SJSA1 (cell line): ENCODE results near the gene HMGN1. TPM values are rescaled to one million over a fixed set of nuclear protein-coding genes. Genes with fewer than 3 reads are reported as not detected.

Experiments used
- DNase-seq, 2 experiments: peaks; one replicate each; pipeline ENCODE4 v3.0.0-alpha.2; 2015 to 2020; ENCODE audit warnings: low spot score in 2 of 2, low read depth in 1 of 2
- H3K27ac ChIP-seq: fragments of 250-450 bp; sonication (Bioruptor Pico); 2 replicates; pipeline ENCODE4 v1.5.1; 2020; ENCODE audit warnings: mild to moderate bottlenecking, moderate library complexity
- H3K27me3 ChIP-seq: fragments of 250-450 bp; sonication (Bioruptor Pico); replicated peaks from 2 replicates; pipeline ENCODE4 v1.5.1; 2020; ENCODE audit warnings: mild to moderate bottlenecking, moderate library complexity
- H3K36me3 ChIP-seq: fragments of 250-450 bp; sonication (Bioruptor Pico); 2 replicates; pipeline ENCODE4 v1.5.1; 2020; ENCODE audit warnings: mild to moderate bottlenecking
- H3K4me1 ChIP-seq: fragments of 250-450 bp; sonication (Bioruptor Pico); replicated peaks from 2 replicates; pipeline ENCODE4 v1.6.1; 2021; ENCODE audit warnings: mild to moderate bottlenecking
- H3K4me3 ChIP-seq: fragments of 250-450 bp; sonication (Bioruptor Pico); 2 replicates; pipeline ENCODE4 v1.5.1; 2020; ENCODE audit warnings: mild to moderate bottlenecking
- H3K9me3 ChIP-seq: fragments of 250-450 bp; sonication (Bioruptor Pico); replicated peaks from 2 replicates; pipeline ENCODE4 v1.5.1; 2020; ENCODE audit warnings: mild to moderate bottlenecking
- total RNA-seq: library from RNA; depleted of rRNA; stranded (reverse); fragments of >200 nt; shearing (Covaris generic); gene quantifications from 2 replicates; pipeline ENCODE4 v1.2.3, GENCODE V29; 2014; rRNA removed

The HMGN1 gene
- total RNA-seq, 1 experiment from 2014 or later, result 446 TPM

DNA sequence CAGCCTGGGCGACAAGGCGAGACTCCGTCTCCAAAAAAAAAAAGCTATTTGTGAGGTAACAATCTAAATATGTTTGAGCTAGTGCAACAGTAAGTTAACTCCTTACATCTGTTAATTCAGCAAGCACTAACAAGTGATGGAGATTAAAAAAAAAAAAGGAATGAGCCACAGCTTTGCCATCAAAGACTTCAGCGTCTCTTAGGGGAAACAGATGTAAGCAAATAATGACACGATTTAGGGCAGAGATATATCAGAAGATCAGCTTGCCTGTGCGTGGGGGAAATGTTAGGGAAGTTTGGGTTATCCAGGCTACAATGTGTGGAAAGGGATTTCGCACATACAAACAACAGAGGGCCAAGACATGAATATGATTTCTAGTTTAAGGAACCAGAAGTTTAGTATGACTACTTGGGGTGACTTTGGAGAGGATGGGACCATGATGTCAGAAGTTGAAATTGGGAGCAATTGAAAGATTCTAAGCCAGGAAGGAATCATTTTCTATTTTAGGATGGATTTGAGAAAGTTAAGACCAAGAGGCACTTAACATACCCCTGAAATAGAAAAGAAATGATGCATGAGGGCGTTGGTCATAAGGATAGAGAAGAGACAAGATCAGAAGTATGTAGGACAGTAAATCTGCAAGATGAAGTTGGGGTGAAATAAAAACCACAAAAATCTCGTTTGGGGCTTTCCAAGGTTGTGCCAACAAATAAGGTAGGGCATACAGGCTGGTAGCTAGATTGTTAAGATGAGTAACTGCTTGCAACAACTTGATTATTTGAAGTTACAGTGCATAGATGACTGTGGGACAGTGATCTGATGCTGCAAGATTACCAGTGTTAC, 33.1 kb downstream of the HMGN1 start:
- Histone ChIP-seq H3K4me1 (peaks cover 9% of the 10 kb centered on the region), H3K27me3 (no peaks in the 10 kb centered on the region), H3K27ac (no peak overlapping the region), H3K36me3 (peaks cover 11% of the 10 kb centered on the region), H3K4me3 (no peak overlapping the region), H3K9me3 (no peaks in the 10 kb centered on the region)
- DNase-seq, result no peak

DNA sequence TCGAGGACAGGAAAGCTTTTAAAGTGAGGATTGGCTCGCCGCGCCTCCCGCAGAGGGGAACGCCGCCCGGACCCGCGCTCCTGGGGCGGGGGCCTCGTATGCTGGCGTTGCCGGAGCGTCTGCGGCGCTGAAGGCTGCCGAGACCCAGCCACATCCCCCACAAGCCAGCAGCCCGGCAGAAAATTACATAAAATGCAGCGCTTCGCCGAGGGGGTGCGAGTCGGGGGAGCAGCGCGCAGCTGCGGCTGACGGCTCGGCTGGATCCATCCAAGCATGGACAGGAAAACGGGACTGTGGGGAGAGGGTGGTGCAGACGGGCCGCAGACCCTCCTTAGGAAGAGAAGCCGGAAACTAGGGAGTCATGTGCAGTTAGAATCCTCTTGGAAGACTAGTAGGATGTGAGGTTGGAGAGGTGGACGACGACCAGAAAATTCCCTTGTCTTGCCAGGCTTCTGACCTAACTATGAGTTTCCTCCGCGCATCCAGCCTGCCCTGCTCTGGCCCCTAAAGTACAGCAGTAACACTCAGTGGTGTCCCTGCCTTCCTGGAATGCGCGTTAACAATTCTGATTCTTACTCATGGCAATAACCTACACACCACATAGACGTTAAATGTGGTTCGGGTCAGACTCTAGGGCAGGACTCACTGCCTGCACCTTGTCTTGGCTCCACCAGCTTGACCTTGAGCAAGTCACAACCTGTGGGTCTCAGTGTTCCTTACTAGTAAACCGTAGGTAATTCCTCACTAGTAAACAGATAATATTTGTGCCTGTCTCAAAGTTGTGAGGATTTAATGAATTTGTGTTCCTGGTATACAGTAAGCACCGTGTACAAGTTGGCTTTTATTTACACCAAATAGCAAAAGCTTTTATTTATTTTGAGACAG, 34.5 kb downstream of the HMGN1 start:
- H3K4me3 ChIP-seq, result peak overlapping the region; percentile 80
- H3K9me3 ChIP-seq, result no peaks in the 10 kb centered on the region
- peak overlapping the region; percentile 97 for H3K27ac ChIP-seq
- peaks cover 16% of the 10 kb centered on the region for H3K36me3 ChIP-seq
- DNase-seq, result peak in 1 of 2 experiments; percentile 52
- no peaks in the 10 kb centered on the region for H3K27me3 ChIP-seq
- peaks cover 9% of the 10 kb centered on the region for H3K4me1 ChIP-seq

DNA sequence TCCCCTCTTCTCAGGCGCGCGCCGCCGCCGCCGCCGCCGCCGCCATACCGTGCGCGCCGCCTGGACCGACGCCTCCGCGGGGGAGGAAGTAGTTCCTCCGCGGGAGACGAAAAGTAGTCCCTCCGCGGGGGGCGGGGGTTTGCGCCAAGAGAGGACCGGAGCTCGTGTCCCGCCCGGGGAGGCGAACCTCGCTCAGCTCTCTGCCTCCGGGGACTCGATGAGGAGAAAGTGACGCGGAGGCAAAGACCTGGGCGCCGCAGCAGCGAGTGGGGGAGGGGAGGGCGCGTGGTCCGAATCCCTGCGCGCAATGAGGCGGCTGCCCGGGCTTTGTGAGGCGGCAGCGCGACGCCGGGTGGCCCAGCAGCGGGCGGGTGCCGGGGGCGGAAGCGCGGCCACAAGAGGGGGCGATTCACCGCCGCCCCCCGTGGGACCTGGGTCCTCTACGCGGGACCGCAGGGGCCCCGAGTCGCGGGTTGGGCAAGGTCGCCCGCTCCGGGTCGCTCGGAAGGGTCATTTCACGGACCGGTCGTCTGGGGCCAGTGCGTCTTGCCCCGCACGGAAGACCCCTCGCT, 35.2 kb downstream of the HMGN1 start, which contains the start of gene BRWD1:
Gene BRWD1, minus strand, starts transcription at position 62 of the 572 bp plus-strand sequence. CDS start 141 bp downstream, outside the sequence.
- DNase-seq, result peak; percentile 86 to 97
- Histone ChIP-seq H3K9me3 (no peaks in the 10 kb centered on the region), H3K27ac (peak within 1 kb of the TSS; percentile 97), H3K36me3 (peaks cover 19% of the 10 kb centered on the region), H3K27me3 (no peaks in the 10 kb centered on the region), H3K4me1 (peaks cover 9% of the 10 kb centered on the region), H3K4me3 (peak within 1 kb of the TSS; percentile 80)

DNA sequence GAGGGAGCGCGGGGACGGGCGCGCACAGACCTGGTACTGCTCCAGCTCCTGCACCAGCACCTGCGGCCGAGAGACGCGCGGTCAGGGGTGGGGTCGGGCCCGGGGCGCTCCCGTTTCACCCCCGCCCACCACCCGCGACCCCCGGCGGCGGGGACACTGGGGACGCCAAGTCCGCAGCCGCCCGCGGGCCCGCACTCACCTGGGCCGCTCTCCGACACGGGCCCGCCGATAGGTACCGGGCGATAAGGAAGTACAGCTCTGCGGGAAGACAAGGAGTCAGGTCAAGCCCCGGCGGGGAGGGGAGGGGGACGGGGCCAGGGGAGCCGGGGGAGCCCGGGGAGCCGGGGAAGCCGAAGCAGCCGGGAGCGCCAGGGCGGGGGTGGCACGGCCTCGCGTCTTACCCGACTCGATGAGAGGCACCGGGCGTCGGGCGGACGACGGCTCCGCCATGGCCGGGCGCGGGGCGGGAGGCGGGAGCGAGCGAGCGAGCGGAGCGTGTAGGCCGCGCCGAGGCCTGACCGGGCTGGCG, 35.8 kb downstream of the HMGN1 start:
- H3K27me3 ChIP-seq, result no peaks in the 10 kb centered on the region
- H3K9me3 ChIP-seq, result no peaks in the 10 kb centered on the region
- peaks cover 9% of the 10 kb centered on the region for H3K4me1 ChIP-seq
- no peak for DNase-seq
- H3K4me3 ChIP-seq, result peak overlapping the region; percentile 80
- peak overlapping the region; percentile 97 for H3K27ac ChIP-seq
- H3K36me3 ChIP-seq, result peaks cover 22% of the 10 kb centered on the region

DNA sequence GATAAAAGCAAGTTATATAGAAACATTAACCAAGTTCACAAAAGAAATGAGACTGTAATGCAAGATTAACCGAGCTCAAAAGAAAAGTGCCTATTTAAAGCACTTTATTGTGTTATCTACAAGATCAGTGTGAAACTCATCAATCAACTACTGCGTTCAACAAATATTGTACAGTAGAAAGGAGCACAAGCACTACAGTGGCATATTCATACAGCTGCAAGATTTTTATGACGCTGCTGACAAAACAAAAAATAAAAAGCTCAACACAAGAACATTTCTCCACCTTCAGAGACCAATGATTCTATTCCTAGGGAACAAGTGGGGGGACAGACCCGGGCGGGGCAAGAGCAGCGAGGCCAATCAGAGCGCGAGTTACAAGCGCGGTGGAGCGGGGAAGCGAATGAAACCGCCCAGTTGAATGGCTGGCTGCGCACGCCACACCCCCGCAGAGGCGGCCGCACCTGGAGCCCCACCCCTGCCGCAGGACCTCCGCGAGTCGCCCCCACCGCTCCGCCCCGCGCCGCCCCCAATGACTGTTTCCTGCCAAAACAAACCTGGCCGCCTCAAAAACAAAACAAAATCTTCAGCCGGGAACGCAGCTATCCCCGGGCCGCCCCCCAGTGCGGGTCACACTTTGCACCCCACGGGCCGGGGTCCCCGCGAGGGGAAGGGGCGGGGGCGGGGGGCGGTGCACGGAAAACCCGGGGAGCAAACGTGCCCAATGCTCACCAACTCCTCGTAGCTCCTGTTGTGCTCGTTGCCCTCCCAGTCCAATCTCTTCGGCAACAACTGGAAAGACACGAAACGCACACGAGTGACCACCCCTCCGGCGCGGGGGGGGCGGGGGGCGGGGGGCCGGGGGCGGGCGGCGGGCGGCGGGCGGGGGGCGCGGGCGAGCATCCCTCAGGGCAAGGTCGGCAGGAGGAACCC, 36.5 kb downstream of the HMGN1 start:
- Histone ChIP-seq H3K27me3 (no peaks in the 10 kb centered on the region), H3K4me1 (peaks cover 9% of the 10 kb centered on the region), H3K4me3 (peak overlapping the region; percentile 80), H3K9me3 (no peaks in the 10 kb centered on the region), H3K36me3 (peaks cover 28% of the 10 kb centered on the region), H3K27ac (no peak overlapping the region)
- DNase-seq, result peak; percentile 92 to 93

DNA sequence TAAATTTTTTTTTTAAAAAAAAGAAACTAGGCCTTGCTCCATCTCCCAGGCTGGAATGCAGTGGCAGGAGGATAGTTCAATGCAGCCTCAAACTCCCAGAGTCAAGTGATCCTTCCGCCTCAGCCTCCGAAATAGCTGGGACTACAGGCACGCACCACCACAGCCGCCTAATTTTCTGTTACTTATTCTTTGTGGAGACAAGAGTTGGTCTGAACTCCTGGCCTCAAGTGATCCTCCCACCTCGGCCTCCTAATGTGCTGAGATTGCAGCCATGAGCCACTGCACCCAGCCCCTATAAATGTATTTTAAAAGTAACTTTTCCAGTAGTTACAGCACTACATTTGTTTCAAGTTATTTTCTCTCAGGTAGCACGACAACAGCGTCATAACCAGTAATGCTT, 37.7 kb downstream of the HMGN1 start:
- Histone ChIP-seq H3K36me3 (peaks cover 28% of the 10 kb centered on the region), H3K27me3 (no peaks in the 10 kb centered on the region), H3K9me3 (no peaks in the 10 kb centered on the region), H3K4me3 (no peak overlapping the region), H3K27ac (no peak overlapping the region), H3K4me1 (peaks cover 9% of the 10 kb centered on the region)
- DNase-seq, result no peak

DNA sequence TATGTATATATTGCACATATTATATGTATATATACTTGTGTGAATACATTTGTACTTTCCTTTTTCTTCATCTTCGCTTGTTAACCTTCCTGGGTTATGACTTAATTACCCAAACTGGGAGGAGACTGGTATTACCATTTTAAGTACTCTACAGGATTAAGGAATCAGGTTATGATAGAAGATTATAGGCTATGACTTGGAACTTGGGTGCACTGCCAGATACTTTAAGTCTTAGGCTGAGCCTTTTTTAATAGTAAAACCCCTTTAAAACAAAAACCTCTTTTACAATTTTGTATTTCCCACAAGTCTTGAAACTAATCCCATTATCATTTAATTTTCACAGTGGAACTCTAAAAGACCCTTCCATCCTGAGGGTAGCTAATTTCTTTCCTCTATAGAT, 41.4 kb downstream of the HMGN1 start:
- Histone ChIP-seq H3K9me3 (no peaks in the 10 kb centered on the region; the same call in 1 of the 2 replicates), H3K4me1 (peaks cover 5% of the 10 kb centered on the region; the same call in 1 of the 2 replicates), H3K36me3 (peaks cover 33% of the 10 kb centered on the region), H3K4me3 (no peak overlapping the region), H3K27me3 (no peaks in the 10 kb centered on the region), H3K27ac (no peak overlapping the region)
- DNase-seq, result no peak

DNA sequence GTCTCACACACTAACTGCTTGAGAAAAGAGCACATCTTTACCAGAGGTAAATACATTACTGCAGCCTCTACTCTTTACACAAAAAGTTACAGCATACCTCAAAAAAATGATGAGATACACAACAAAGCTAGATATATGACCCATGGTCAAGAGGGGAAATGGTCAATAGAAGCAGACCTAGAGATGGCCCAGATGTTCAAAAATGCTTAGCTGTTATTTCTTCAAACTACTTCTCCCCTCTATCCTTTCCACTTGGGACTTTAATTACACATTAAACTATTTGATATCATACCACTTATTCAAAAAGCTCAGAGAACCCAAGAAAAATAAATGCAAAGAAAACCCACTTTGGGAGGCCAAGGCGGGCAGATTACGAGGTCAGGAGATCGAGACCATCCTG, 48.3 kb downstream of the HMGN1 start:
- no peaks in the 10 kb centered on the region for H3K27me3 ChIP-seq
- peaks cover 4% of the 10 kb centered on the region; the same call in 1 of the 2 replicates for H3K4me1 ChIP-seq
- H3K9me3 ChIP-seq, result no peaks in the 10 kb centered on the region; the same call in 1 of the 2 replicates
- H3K4me3 ChIP-seq, result no peak overlapping the region
- peaks cover 41% of the 10 kb centered on the region for H3K36me3 ChIP-seq
- no peak overlapping the region for H3K27ac ChIP-seq
- no peak for DNase-seq

DNA sequence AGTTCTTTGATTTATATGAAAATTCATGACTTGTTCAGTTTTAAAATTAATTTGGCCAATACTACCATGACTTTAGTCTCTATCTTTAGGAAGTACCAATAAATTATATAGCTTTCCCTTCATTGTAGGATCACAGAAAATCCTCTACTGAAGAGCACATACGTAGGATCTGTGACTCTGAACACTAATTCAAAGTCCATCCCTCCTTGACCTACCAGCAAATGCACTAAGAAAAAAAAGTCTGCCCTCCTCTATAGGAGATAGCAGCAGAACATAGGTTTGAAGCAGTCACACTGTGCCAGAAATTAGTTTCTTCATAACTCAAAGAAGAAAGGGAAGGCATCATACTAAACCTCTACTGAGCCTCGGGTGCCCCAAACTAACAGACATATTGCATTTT, 52.0 kb downstream of the HMGN1 start:
- no peaks in the 10 kb centered on the region for H3K27me3 ChIP-seq
- H3K9me3 ChIP-seq, result no peaks in the 10 kb centered on the region; the same call in 1 of the 2 replicates
- no peak for DNase-seq
- H3K4me3 ChIP-seq, result no peak overlapping the region
- H3K4me1 ChIP-seq, result peaks cover 4% of the 10 kb centered on the region; the same call in 1 of the 2 replicates
- H3K27ac ChIP-seq, result no peak overlapping the region
- H3K36me3 ChIP-seq, result peaks cover 63% of the 10 kb centered on the region

Other genes with a start within 250 kb of the HMGN1 start
- 81.9 and 100 TPM in 2 replicates for gene PSMG1, start 165.6 kb downstream of the HMGN1 start, total RNA-seq
- 23.2 and 30.3 TPM in 2 replicates for gene BRWD1, start 35.5 kb downstream of the HMGN1 start, total RNA-seq
- 1.0 TPM in 1 of 2 replicates, not detected in the other for gene LCA5L, start 96.7 kb upstream of the HMGN1 start, total RNA-seq
- gene SH3BGR, start 102.9 kb upstream of the HMGN1 start, total RNA-seq, result 5.2 and 104 TPM in 2 replicates